BJ (cell line): ENCODE results near the gene AK2. TPM values are rescaled to one million over a fixed set of nuclear protein-coding genes. Genes with fewer than 3 reads are reported as not detected.
"Not testable (repeated sequence)": the region's sequence is repeated elsewhere in the genome, so short reads cannot be mapped to it uniquely, and the experiment has no call there.

Experiments used
- CTCF ChIA-PET: fragments of 350-600 bp; formaldehyde crosslinking; extraction: SDS; loops from one replicate; lab custom pipeline; 2021; ENCODE audit warnings: antibody characterized with exemption, inconsistent platforms; lab: Yijun Ruan, JAX
- POLR2A ChIA-PET: fragments of 300-600 bp; sonication (Branson Sonifier 250); formaldehyde crosslinking; extraction: SDS; loops from one replicate; lab custom pipeline; 2021; ENCODE audit warnings: antibody characterized with exemption; lab: Charles Lee
- DNase-seq: peaks from one replicate; pipeline ENCODE4 v3.0.0-alpha.2; 2011; ENCODE audit warnings: low read depth
- H3K27me3 ChIP-seq: 2 replicates; pipeline ENCODE4 v1.6.0; 2011; ENCODE audit warnings: low read length; ENCODE audit not compliant: control insufficient read depth, insufficient read depth
- H3K36me3 ChIP-seq: 2 replicates; pipeline ENCODE4 v1.5.1; 2011; ENCODE audit warnings: low read length; ENCODE audit not compliant: control insufficient read depth, insufficient read depth
- H3K4me3 ChIP-seq: 2 replicates; pipeline ENCODE4 v1.5.1; 2011; ENCODE audit warnings: low read depth, mild to moderate bottlenecking, control low read depth, low read length
- CTCF ChIP-seq: IDR thresholded peaks from 2 replicates; pipeline ENCODE4 v1.5.1; 2011; ENCODE audit warnings: low read depth, mild to moderate bottlenecking, control low read depth, inconsistent platforms, low read length, moderate library complexity; ENCODE audit not compliant: insufficient read depth
- polyA plus RNA-seq: library from polyadenylated mRNA; depleted of rRNA; stranded (reverse); fragments of >200 nt; gene quantifications from 2 replicates; pipeline ENCODE4 v1.2.3, GENCODE V29; 2011

Gene AK2
- polyA plus RNA-seq, 1 experiment: 131 TPM

- Histone ChIP-seq H3K36me3 (no peaks in the 10 kb centered on the region), H3K4me3 (no peak overlapping the region), H3K27me3 (no peaks in the 10 kb centered on the region)
- ChIA-PET CTCF (interaction anchor here (0.6 to 1.2 kb wide), 5 partner anchors 10 to 159 kb away, joined by 3 to 4 read pairs (median 3); partner anchors contain the start of gene AZIN2), POLR2A (no interaction called here)
- peak; percentile 56 for DNase-seq
- TF ChIP-seq CTCF: peak; percentile 16; the same call in 1 of the 2 replicates
These were observed 13.8 kb upstream of the AK2 start for GRCh38 chr1:33050221-33051076.

GRCh38 chr1:33049371-33049770, 12.7 kb upstream of the AK2 start:
- ChIA-PET CTCF (interaction anchor here (1.0 to 1.2 kb wide), 3 partner anchors 11 to 42 kb away, joined by 3 read pairs; no protein-coding TSS in a partner anchor), POLR2A (interaction anchor here (0.6 kb wide), 1 partner anchor 96 kb away, joined by 3 read pairs; no protein-coding TSS in a partner anchor)
- Histone ChIP-seq H3K4me3 (no peak overlapping the region), H3K27me3 (no peaks in the 10 kb centered on the region; the same call in 1 of the 2 replicates), H3K36me3 (no peaks in the 10 kb centered on the region)
- no peak for DNase-seq
- no peak for TF ChIP-seq CTCF

GRCh38 chr1:33048426-33048825, 11.7 kb upstream of the AK2 start:
- no peak overlapping the region for H3K4me3 ChIP-seq
- ChIA-PET CTCF (interaction anchor here (1.0 to 1.6 kb wide), 3 partner anchors 10 to 115 kb away, joined by 3 to 5 read pairs (median 3); no protein-coding TSS in a partner anchor), POLR2A (no interaction called here)
- H3K27me3 ChIP-seq: no peaks in the 10 kb centered on the region; the same call in 1 of the 2 replicates
- H3K36me3 ChIP-seq: no peaks in the 10 kb centered on the region
- no peak for TF ChIP-seq CTCF
- no peak for DNase-seq

- Histone ChIP-seq H3K4me3 (no peak overlapping the region), H3K36me3 (no peaks in the 10 kb centered on the region), H3K27me3 (no peaks in the 10 kb centered on the region; the same call in 1 of the 2 replicates)
- DNase-seq: no peak
- ChIA-PET POLR2A (no interaction called here), CTCF (interaction anchor here (1.6 kb wide), 1 partner anchor 114 kb away, joined by 5 read pairs; no protein-coding TSS in a partner anchor)
- TF ChIP-seq CTCF: no peak
These were observed 11.2 kb upstream of the AK2 start for GRCh38 chr1:33047839-33048305.

- ChIA-PET POLR2A (no interaction called here), CTCF (interaction anchor here (1.6 to 2.0 kb wide), 2 partner anchors 9 to 114 kb away, joined by 5 read pairs; no protein-coding TSS in a partner anchor)
- Histone ChIP-seq H3K27me3 (no peaks in the 10 kb centered on the region; the same call in 1 of the 2 replicates), H3K4me3 (no peak overlapping the region), H3K36me3 (no peaks in the 10 kb centered on the region)
- no peak for DNase-seq
- no peak for TF ChIP-seq CTCF
These were observed 10.6 kb upstream of the AK2 start for GRCh38 chr1:33047290-33047689.

- POLR2A ChIA-PET, H3K36me3 ChIP-seq, H3K27me3 ChIP-seq, DNase-seq, H3K4me3 ChIP-seq: not testable (repeated sequence)
- CTCF ChIA-PET: interaction anchor here (2.0 kb wide), 1 partner anchor 10 kb away, joined by 5 read pairs; no protein-coding TSS in a partner anchor
These were observed 9.6 kb upstream of the AK2 start for GRCh38 chr1:33046234-33046633.
